NCI-H345 treated with DMSO at 0.1 percent for 48 hours (cell line): ENCODE measurements around the gene ALKBH5.

ENCODE experiments used
- DNase-seq: peaks from one replicate; lab custom pipeline; 2025; ENCODE audit not compliant: unreplicated experiment; lab: John Stamatoyannopoulos, UW

The ALKBH5 gene

DNA sequence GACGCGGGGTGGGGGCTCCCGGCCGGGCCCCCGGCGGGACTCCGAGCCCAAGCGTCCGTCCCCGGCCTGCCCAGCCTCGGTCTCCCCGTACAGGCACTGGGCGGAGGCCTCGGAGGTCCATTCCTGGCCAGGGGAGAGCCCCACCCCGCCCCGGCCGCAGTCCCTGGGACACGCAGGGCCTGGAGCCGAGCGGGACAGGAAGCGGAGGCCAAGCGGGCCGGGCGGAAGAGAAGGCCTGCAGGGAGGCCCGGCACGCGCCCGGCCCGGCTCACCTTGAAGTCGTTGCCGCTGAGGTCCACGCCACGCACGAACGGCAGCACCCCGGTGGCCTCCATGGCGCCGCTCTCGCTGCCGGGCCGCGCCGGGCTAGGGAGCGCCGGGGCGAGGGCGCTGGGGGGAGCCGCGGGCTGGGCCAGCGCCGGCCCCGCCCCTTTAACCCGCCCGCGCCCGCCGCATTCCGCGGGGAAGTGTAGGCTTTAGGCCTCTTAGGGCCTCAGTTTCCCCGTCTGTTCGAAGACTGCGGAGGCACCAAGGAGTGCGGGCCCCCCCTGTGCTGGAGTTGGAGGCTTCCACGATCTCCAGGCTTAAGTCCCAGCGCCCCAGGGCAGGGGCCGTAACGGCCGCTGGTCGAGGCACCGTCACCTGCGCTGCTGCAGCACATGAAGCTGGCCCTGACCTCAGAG, 74.9 kb downstream of the ALKBH5 start, which contains the start of gene FLII:
FLII (minus strand) TSS at position 383 of the 683 bp plus-strand sequence; CDS start at position 335, 48 bp downstream.
- no peak for DNase-seq
